ENCODE data around the gene SLC22A1.
"Not testable (repeated sequence)": the region's sequence is repeated elsewhere in the genome, so short reads cannot be mapped to it uniquely, and the experiment has no call there.

SLC22A1 gene

DNA sequence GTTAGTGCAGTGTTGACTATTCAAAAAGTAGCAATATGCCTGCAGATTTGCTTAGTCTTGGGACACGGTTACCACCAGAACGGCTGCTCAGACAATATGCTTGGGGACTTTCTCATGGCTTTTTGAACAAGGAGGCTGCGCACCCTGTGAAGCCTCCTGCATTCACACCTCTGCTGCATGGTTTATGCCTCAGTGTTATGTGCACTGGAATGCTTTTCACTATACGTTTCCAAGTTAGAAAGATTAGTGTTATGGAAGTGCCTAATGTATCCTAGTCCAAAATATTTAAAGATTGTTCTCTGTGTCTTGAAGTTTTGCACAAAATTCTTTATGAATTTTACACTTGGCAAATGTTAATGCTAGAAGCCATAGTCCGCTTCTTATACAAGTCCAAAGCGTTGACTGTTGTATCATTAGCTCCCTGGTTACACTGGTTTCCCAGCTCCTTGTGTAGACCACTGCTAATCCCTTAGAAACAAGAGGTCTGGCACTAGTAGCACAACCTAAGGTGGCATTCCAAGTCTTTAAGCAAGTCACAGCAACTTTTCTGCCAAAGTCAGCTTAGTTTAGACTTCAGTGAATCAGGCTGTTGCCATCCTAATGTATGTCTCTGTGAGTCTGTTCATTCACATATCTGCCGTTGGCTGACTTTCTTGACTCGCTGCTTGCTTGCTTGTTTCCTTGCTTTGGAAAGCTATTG is 26.3 kb upstream of the SLC22A1 start:
- no peak for DNase-seq

DNA sequence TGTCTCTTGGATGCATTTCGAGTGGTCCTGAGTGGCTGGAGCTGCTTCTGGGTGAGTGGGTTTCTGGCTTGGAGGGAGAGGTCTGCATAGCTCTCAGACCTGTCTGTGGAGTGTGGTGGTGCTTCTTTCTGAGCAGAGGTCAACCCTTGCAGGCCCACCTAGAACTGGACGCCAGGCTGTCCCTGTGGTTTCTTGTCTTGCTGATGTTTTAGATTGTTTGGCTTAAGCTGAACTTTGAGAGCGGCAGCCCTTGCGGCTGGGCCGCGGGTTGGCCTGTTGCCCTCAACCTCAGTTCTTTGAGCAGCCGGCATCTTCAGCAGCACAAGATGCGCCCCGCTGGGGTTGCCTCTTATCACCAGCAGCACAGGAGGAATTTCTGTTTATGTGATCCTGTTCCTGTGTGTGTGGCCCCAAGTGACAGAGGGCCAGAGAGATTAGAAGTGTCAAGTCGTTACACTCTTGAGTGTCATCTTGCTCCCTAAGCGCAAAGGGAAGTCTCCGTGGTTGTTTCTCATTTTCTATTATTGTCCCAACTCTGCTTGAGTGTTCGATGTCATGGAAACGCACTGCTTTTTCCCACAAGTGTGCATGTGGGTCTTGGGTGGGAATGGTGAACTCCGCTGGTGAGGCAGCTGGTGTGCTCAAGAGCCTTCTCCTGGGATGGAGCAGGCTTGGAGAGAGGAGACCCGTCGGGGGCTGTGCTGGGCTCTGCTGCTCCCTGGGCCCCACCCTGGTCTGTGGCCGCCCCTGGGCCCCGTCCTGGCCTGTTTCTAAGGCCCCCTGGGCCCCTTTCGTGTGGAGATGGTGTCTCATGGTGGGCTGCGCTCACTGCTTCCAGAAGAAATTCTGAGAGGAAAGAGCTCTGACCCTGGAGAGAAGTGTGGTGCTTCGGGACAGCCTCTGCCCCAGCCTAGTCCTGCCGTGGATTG is 20.1 kb upstream of the SLC22A1 start:
- DNase-seq, result no peak

DNA sequence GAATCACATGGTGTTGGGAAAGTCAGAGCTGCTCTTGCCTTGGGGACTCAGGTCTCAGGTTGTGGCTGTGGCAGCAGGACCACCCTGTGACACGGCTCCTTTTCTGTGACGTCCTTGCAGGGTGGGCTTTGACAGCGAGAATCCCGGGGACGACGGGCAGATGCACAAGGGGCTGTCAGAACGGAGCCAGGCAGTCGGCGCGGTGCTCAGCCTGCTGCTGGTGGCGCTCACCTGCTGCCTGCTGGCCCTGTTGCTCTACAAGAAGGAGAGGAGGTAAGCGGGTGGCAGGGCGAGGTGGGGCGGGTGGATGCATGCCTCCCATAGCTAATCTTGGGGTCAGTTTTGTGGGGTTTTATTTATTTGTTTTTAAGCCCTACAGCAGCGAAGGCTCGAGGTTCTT is 19.2 kb upstream of the SLC22A1 start:
- DNase-seq, result no peak

DNA sequence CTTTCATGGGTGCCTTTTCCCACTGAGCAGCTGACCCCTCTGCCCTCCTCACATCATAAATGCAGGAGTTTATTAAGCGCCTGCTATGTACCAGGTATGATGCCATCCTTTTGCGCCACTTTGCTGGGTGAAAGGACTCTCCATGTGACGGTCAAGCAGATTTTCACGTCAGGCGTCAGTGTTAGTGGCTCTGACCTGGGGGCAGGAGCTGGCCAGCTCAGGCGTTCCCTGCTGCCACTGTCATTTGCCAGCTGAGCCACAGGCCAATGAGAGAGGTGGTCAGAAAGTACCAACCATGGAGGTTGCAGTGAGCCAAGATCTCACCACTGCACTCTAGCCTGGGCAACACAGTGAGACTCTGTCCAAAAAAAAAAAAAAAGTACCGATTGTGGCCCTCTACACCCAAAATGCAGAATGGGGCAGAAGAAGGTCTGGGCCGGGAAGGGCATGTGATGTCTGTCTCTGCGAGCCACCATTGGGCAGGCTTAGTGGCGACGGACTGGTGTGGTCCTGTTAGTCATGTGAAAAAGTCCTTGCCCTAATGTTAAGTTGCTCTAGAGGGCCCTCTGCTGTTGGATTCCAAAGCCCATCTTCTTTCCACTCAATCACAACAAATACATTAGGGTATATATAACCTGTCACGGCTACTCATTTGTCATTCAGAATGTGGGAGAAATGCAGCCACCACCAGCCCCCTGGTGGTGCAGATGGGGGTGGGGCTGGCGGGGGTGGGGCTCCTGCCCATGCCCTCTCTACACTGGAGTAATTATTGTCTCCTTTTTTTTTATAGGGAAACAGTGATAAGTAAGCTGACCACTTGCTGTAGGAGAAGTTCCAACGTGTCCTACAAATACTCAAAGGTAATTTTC is 18.4 kb upstream of the SLC22A1 start:
- no peak for DNase-seq

DNA sequence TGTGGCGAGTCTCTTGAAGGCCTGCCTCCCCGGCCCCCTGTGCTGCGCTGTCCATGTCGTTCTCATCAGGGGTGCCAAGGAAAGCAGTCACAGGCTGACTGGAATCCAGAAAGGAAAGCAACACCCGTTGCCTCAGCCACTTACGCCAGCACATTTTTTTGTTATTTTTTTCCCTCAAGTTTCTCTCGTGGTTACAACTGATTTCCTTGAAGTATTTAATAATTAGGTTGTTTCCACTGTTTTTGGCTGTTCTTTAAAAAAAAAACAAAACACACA is 17.9 kb upstream of the SLC22A1 start:
- no peak for DNase-seq

DNA sequence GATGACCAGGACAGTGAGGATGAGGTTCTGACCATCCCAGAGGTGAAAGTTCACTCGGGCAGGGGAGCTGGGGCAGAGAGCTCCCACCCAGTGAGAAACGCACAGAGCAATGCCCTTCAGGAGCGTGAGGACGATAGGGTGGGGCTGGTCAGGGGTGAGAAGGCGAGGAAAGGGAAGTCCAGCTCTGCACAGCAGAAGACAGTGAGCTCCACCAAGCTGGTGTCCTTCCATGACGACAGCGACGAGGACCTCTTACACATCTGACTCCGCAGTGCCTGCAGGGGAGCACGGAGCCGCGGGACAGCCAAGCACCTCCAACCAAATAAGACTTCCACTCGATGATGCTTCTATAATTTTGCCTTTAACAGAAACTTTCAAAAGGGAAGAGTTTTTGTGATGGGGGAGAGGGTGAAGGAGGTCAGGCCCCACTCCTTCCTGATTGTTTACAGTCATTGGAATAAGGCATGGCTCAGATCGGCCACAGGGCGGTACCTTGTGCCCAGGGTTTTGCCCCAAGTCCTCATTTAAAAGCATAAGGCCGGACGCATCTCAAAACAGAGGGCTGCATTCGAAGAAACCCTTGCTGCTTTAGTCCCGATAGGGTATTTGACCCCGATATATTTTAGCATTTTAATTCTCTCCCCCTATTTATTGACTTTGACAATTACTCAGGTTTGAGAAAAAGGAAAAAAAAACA is 16.6 kb upstream of the SLC22A1 start:
- no peak for DNase-seq

DNA sequence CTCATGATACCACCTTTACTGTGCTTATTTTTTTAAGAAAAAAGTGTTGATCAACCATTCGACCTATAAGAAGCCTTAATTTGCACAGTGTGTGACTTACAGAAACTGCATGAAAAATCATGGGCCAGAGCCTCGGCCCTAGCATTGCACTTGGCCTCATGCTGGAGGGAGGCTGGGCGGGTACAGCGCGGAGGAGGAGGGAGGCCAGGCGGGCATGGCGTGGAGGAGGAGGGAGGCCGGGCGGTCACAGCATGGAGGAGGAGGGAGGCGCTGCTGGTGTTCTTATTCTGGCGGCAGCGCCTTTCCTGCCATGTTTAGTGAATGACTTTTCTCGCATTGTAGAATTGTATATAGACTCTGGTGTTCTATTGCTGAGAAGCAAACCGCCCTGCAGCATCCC is 15.6 kb upstream of the SLC22A1 start:
- DNase-seq, result no peak

DNA sequence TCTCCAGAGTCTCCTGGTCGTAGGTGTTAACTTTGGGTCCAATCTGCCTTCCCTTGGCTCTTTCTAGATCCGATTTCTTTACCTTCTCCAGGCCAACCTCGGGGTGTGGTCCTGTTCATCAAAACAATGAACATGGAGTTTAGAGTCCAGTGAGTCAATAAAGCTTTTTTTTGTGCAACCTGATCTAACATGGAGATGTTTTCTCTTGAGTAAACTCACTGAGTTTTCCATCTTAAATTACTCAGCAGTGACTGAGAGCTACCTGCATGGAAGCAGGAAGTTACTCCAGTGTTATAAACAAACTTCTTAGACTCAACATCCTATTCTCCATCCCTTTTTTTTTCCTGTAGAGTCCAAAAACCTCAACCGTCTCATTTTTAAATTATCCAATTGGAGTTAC is 14.9 kb upstream of the SLC22A1 start:
- DNase-seq, result no peak

DNA sequence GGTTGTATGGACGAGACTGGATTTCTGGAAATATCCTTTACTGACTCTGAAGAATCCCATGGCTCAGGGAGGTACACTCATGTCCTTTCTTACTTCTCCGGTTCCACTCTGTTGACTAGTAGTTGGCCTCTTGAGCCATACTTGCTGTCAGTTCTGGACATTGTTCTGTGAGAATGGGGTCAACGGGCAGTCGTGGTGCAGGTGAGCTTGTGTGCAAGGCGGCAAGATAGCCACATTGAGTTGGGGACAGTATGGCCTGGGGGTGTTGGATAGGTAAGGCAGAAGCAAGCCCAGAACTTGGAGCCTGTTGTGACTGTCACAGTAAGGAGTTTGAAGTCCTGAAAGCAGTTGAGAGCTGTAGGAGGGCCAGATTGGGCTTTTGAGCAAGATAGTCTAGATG is 13.5 kb upstream of the SLC22A1 start:
- DNase-seq, result no peak

DNA sequence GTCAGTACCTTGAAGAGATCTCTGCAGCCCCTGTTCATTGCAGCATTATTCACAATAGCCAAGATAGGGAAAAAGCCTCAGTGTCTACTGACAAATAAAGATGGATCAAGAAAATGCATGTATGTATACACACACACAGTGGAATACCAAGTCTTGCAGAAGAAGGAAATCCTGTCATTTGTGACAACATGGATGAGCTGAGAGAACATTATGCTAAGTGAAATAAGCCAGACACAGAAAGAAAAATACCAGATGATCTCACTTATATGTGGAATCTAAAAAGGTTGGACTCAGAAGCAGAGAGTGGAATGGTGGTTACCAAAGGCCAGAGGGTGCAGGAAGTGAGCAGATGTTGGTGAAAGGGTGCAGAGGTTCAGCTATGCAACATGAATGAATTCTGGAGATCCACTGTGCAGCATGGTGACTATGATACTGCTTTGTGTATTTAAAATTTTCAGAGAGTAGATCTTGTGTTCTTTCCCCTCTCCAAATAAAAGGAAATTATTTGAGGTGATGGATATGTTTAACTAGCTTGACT is 11.0 kb upstream of the SLC22A1 start:
- DNase-seq, result no peak

DNA sequence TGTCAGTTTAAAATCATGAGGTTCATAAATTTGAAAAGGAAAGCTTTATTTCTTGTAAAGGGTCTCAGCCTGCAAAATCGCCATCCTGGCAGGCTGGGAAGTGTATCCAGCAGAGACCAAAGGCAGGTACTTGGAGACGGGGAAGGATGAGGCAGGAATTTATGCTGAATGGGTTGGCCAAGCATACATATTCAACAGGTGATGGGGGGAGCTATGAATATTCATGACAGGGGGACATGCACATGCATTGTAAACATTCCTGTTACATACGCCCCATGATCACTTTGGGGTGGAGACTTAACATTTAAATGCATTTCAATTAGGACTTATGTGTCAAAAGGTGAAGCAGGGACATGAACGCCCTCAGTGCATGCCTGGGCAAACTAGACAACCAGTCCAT is 9.8 kb upstream of the SLC22A1 start:
- no peak for DNase-seq

DNA sequence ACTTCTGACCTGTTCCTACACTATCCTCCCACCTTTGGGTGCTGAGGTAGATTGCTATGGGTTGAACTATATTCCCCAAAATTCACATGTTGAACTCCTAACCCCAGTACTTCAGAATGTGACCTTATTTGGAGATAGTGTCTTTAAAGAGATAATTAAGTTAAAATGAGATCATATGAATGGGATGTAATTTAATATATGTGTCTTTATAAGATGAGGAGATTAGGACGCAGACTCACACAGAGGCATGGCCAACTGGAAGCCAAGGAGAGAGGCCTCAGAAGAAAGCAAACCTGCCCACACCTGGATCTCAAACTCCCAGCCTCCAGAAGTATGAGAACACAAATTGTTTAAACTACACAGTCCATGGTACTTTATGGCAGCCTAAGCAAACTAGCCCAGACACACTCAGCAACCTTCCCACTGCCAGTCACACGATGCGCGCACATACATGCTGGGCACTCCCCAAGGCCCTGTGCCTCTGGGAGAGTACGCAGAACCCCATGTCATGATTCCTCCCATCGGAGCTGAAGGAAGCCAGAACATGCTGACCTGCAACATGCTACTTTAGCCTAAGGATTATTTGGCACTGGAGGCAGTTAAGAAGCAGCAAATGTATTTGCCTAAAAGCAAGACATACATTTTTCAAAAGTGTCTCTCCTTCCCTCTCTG is 8.9 kb upstream of the SLC22A1 start:
- DNase-seq, result no peak

DNA sequence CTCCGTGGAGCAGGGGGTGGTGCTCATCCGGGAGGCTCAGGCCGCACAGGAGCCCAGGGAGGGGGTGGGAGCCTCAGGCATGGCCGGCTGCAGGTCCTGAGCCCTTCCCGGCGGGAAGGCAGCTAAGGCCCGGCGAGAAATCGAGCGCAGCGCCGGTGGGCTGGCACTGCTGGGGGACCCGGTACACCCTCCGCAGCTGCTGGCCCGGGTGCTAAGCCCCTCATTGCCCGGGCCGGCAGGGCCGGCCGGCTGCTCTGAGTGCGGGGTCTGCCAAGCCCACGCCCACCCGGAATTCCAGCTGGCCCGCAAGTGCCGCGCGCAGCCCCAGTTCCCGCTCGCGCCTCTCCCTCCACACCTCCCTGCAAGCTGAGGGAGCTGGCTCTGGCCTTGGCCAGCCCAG is 7.1 kb upstream of the SLC22A1 start:
- not testable (repeated sequence) for DNase-seq

DNA sequence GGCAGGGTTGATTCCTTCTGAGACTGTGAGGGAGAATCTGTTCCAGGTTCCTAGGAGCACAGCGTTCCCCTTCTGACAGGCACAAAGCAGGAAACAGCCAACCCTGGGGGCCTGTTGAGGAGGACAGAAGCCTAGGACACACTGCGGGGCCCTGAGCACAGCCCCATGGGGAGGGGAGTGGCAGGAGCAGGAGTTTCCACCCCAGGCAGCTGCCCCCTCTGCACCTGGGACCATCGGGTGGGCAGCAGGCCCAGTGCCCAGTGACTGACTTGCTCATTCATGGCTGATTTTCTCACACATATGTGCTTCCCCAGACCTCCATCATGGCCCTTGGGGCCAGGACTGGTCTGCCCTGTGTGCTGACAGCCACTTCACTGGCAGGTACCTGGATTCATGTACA is 6.2 kb upstream of the SLC22A1 start:
- no peak for DNase-seq

DNA sequence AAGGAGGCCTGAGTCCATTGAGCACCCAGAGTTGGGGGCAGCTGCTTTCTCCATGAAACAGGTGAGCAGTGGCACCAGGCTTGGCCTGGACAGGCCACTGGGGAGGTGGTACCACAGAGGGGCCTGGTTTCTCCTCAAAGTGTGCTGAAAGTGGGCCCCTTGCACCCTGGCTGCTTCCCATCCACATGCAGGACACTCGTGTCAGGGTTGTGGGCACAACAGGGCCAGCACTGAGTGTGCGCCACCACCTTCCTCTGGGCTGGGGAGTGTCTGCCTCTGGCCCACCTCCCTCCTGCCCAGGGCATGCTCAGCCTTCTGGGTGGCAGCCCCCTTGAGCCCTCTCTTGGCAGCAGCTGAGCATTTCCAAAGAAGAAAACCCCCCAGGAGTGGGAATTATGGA is 5.2 kb upstream of the SLC22A1 start:
- DNase-seq, result no peak

DNA sequence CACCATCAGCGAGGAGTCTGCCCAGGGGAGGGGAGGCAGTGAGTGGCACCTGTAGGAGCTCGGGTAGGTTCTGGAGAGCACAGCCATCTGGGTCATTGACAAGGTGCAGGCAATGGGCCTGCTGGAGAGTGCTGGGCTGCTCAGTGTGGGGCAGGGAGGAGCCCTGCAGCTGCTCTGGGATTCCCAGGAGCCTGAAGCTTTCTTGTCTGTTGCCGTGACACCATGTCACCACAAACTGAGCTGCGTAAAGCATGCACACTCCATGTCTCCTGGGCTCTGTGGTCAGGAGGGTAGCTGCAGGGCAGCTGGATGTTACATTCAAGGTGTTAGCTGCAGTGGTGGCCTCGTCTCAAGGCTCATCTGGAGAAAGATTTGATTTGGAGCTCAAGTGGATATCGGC is 4.5 kb upstream of the SLC22A1 start:
- DNase-seq, result no peak

DNA sequence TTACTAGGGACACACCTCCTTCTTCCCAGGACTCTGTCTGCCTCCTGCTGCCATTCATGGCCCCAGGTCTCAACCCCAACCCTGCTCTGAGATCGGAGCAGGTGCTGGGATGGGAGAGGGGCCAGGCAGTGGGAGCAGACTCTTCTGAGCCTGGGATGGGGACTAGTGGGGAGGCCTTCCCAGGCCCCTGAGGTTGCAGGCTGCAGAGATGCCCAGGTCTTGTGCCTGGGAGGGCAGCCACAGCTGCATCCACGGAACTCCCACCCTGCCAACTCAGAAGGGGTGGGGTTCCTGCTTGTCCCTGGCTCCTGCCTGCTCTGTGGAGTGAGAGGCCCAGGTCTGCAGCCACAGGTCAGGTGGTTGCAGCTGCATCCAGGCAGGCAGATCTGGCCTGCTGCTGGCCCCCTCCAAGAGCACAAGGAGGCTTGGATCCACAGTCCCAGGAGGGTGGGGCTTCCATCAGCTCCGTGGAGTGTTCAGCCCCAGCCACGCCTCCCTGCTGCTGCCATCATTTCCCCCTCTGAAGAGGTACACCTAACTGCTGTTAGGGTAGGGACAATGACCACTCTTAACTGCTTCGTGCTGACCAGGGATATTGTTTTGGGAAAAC is 2.9 kb upstream of the SLC22A1 start:
- no peak for DNase-seq

DNA sequence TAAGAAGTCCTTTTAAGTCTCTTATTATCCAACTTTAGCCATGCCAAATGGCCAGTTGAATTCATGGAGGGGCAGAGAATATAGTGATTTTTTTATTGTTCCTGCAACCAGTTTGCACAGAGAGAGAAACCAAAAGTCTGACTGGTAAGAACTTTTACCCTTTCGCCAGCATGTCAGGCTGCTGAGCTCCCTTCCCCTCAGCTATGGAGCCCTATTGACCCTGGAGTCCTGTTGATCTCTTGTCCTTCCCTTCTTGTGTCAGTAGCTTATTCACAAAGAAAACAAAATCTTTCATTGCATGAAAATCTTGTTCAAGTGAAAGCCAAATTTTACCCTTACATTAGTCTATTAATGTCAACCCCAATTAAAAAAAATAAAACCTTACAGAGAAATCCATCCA is 1.5 kb upstream of the SLC22A1 start:
- DNase-seq, result no peak

DNA sequence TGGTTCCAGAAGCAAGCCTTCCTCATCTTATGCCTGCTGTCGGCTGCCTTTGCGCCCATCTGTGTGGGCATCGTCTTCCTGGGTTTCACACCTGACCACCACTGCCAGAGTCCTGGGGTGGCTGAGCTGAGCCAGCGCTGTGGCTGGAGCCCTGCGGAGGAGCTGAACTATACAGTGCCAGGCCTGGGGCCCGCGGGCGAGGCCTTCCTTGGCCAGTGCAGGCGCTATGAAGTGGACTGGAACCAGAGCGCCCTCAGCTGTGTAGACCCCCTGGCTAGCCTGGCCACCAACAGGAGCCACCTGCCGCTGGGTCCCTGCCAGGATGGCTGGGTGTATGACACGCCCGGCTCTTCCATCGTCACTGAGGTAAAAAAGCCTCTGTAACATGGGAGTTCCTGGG is 366 bp downstream of the SLC22A1 start:
- no peak for DNase-seq

DNA sequence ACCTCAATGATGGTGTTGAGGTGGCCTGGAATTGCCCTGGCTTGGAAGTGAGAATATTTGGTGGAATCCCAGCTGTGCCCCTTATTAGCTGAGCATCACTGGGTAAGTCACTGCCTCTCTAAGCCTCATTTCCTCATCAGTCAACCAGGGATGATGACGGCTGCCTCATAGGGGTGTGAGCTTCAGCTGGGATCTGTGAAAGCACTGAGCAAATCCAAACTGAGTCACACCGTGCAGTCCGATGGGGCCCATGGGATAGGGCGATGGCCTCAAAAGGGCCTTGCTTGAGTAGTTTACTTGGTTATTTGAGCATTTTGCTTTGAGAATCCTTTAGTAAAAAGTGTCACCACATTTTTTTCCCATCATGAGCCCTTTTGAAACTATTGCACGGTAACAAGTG is 1.1 kb downstream of the SLC22A1 start:
- DNase-seq, result no peak

DNA sequence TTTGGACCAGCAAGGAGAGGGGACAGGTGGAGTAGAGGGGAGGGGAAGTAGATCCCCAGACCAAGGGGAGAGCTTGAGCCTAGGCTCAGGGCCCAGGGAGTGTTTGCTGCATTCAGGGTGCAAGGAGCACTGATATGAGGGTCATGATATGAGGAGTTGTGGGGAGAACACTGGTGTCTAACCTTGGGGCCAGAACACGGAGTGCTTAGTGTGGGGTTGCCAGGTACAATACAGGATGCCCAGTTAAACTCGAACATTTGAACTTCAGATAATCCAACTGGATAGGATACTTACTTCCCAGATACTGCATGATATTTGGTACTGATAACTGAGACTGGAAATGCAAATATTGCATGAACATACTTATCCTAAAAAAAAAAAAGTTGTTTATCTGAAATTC is 2.4 kb downstream of the SLC22A1 start:
- DNase-seq, result no peak

DNA sequence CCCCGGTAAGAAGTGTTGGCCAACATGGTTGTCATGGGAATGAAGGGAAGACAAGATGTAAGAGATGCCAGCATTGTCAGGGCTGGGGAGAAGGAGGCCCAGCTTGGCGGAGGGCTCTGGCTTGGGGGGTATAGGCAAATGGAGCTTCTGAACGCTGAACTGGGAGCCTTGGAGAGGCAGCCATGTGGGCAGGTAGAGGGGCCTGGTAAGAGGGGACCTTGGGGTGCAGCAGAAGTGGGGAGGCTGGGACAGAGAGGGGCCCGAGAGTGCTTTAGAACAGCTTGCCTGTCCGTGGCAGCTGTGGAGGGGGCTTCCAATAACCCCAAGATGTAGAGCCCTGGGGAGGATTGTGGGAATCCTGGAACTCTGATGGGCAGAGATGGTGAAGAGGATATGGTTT is 3.0 kb downstream of the SLC22A1 start:
- DNase-seq, result no peak

Measured in DMS153 (cell line).